HG03558 (cell line): ENCODE results near the gene NDUFAF2.
"Not testable (repeated sequence)": the region's sequence is repeated elsewhere in the genome, so short reads cannot be mapped to it uniquely, and the experiment has no call there.

ENCODE experiments used
- ATAC-seq: cut with Tn5 transposase; IDR thresholded peaks from one replicate; pipeline ENCODE4 v1.9.1; 2021; ENCODE audit warnings: moderate number of reproducible peaks; ENCODE audit not compliant: unreplicated experiment; ENCODE audit errors: extremely low read depth

The NDUFAF2 gene, protein sequence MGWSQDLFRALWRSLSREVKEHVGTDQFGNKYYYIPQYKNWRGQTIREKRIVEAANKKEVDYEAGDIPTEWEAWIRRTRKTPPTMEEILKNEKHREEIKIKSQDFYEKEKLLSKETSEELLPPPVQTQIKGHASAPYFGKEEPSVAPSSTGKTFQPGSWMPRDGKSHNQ

DNA sequence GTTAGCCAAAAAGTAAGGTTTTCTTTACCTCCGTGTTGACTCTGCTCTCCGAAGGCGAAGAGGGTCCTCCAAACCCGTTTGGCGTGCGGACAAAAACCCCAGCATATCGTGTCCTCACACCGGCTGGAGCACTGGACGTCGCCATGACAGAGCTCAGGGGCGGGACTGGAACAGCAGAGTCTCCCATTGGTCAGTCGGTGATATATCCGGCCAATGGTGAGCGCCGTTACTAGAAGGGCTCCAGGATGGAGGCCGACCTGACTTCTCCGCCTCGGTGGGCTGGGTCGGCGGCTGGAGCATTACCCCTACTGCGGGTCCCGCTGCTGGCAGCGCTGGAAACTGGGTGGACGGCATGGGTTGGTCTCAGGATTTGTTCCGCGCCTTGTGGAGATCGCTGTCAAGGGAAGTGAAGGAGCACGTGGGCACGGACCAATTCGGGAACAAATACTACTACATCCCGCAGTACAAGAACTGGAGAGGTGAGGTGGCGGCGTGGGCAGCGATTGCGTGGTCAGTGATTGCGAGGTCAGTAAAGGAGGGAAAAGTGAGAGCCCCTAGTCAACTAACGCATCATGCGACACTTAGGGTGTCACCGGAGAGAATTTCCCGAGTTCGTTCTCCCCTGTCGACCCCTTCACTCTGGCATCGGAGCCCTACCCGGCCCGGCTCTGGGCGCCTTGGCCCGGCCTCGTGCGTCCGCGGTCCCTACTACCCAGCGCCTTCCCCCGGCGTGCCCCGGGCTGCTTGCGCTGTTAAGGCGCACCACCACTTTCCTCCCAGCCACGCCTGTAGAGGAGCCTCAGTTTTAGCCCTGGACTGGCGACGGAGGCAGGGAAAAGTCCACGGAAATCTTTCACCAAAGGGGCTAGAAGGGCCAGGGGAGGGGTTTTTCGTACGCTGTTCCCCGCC, at the start of gene NDUFAF2, which contains the start of gene ERCC8:
NDUFAF2 (plus strand) TSS at position 302 of the 909 bp plus-strand sequence; CDS start at position 353, 51 bp downstream.
ERCC8 (minus strand) TSS at position 167 of the 909 bp plus-strand sequence; CDS start at position 105, 62 bp downstream.
- ATAC-seq = peak; percentile 99

DNA sequence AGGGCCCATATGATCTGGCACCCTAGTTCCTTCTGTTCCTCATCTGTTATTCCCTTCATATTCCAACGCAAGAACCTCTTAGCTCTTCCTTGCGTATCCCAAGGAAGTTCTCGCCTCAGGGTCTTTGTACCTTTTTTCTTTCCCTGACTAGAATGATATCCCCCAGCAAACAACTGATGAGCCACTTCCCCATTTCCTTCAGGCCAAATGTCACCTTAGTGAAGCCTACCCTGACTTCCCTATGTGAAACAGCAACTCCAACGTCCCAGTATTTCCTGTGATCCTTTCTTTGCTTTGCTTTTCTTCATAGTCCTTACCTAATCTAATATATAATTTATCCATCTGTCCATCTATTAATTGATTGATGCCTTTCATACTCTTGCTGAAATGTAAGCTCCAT, 48.0 kb upstream of the NDUFAF2 start:
- ATAC-seq = no peak

DNA sequence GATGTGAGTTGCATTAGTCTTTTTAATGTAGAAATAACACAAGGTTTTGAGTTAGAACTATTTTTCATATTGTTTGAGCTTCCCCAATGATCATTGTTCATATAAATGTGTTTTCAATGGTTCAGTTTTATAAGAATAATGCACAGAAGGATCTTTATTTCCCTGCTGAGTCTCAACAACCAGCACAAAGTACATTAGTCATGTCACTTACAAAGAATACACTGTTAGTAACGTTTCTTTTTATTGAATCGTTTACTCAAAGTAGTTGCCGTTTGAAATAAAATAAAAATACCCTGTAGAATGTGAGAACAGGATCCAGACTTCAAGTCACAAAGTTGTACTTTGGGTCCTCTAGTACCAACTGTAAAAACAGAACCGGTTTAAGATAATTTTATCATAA, 41.6 kb upstream of the NDUFAF2 start:
- ATAC-seq = no peak

DNA sequence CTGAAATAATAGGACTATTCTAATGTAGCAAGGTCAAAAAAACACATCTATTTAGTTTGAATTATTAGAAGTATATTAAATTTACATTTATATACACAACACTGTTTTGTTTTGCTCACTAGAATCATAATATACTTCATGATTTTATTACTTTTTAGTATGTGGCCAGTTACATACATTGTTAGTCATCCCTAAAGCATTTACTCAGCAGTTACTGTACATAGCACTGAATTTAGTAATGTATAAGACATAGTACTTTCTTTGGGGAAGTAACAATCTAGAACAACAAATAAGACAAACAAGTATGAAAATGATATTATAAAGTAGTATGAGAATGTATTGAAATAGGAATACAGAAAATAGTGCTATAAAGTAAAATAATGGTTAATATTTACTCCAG, 28.4 kb upstream of the NDUFAF2 start:
- no peak for ATAC-seq

DNA sequence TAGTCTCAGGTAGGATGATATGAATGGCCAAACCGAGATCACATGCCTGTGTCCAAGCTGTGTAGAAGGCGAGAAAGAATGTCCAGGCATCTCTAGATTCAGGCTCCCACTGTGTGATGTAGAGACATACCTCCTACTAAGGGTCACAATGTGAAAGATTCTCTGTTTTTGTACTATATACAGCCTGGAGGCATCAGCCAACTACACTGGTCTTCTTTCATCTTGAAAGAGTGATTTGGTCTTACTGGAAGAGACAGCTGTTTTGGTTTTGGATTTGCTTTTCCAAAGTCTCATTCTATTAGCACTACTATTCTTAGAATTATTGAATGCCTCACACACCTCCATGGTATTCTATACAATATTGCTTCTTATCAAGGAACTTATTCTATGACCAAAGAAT, 26.5 kb upstream of the NDUFAF2 start:
- no peak for ATAC-seq

DNA sequence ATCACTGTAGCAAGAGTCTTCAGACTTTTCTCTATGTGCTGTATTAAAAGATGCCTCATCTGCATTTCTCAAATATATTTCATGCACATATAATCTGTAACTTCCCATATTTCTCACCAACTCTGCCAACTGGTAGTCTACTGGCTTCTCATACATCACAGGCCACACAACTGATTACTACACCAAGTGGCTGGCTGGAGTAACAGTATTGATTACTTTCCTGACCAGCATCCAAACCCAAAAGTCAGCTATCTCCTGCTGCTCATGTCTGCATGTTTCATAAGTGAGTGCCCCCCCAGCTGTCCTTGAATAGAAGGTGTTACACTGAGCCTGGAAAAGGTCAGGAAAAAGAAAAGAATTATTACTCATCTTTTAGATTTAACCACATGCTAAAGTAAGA, 17.6 kb upstream of the NDUFAF2 start:
- no peak for ATAC-seq

DNA sequence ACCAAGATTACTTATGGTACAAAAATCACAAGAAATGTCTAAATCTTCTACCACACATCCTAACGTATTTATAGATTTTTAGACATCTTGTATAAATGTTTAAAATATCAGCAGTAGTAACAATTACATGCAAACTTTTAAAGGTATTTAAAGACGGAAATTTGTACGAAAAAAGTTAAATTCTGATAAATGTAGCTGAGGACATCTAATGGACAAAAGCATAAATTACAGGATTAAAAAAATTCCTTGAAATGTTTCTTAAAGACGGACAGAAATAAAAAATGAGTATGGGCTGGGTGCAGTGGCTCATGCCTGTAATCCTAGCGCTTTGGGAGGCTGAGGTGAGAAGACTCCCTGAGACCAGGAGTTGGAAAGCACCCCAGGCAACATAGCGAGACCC, 16.0 kb upstream of the NDUFAF2 start:
- no peak for ATAC-seq

DNA sequence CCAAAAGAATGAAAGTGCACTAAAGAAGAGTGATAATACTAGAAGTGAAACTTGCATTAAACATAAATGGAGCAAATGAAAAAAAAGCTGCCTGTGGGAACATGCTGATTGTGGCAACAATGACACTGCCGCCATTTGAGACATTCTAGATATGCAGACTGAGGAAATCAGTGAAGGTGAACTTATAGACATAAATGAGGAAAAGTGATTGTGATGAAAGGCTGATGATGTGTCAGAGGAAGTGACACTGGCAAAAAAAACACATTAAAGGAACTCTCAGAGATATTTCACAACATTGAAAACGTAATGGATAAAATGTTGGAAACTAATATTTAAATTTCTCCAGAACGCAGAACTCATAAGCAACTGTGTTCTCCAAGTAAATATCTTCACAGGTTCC, 1.4 kb upstream of the NDUFAF2 start:
- ATAC-seq = no peak

DNA sequence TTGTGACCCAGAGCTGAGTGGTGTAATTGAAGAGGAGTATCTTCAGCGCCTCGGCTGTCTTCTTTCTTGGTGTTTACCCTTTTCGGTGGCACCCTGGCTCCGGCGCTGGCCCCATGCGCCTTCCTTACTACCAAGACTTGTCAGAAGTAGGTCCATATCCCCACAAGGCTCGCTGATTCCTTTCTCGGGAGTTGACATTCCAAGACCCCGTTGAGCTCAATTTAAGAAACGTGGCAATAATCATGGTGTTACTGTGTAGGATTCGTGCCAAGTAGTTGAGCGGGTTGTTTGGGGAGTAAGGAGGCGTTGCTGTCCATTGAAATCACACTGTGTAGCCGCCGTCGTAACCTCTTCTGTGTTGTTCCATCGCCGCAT, 795 bp downstream of the NDUFAF2 start:
- peak; percentile 5 for ATAC-seq

DNA sequence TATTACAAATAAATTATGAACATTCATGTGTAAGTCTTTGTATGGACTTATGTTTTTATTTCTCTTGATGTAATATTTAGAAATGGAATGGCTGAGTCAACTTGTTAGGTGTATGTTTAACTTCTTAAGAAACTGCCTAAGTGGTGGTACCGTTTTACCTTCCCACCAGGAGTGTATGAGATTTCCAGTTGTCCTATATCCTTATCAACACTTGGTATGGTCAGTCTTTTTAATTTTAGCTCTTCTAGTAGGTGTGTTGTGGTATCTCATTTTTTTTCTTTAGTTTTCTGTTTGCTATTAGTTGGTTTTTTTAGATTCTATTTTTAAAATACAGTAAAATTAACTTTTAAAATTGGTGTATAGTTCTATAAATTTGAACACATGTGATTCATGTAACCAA, 3.7 kb downstream of the NDUFAF2 start:
- ATAC-seq = no peak

DNA sequence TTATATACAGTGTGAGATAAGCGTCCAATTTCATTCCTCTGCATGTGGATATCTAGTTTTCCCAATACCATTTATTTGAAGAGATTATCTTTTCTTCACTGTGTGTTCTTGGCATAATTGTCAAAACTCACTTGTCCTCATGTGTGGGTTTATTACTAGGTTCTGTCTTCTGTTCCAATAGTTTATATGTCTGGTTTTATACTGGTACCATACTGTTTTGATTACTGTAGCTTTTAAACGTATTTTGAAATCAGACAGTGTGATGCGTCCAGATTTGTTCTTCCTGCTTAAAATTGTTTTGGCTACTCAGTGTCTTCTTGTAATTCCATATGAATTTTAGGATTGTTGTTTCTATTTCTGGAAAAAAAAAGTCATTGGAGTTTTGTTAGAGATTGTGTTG, 10.2 kb downstream of the NDUFAF2 start:
- ATAC-seq = no peak

DNA sequence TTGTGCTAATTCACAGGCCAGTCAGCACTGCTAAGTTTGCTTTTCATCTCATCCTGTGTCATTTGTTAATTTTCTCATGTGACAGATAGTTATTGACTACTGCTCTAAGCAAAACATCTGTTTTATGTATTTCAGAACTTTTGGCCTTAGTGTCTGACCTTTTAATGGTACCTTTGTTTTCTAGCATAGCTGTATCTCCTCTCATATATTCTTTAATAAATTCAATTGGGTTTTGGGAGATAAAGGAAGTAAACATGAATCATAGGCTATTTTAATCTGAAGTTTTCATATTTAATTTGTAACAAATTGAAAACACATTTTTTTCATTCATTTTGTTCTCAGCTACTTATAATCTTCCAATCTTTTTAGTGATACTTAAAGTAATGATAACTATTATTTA, 13.1 kb downstream of the NDUFAF2 start:
- ATAC-seq = no peak

DNA sequence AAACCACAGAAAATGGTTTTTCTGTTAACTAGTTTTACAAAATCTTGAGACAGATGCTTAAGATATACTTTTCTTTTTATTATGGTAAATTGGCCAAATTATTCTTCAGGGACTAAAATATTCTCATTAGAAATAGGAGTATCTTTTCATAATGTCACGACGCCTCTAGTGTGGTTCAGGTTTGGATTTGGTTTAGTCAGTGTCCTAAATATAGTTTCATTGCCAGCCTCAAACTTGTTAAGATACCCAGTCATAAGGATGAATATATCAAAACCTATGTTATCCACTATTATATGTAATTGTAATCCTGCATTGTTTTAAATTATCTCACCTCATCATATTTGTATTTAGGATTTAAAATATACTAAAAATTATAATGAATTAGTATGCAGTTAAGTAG, 13.7 kb downstream of the NDUFAF2 start:
- ATAC-seq = no peak

DNA sequence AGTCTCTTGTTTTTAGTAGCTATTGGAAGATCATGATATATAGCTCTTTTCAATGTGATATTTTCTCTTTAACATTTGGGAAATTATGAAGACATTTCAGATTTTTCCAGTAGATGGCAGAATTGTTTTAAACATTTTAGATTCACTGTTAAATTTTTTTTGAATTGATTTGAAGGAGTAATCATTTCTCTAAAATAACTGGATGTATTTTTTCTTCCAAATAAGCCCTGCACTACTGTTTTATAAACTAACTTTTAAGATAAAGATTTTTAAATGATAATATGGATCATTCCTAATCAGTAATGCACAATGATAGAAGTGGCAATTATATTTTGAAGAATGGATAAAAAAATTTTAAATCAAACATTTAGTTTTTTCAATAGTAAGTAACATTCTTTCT, 14.2 kb downstream of the NDUFAF2 start:
- no peak for ATAC-seq

DNA sequence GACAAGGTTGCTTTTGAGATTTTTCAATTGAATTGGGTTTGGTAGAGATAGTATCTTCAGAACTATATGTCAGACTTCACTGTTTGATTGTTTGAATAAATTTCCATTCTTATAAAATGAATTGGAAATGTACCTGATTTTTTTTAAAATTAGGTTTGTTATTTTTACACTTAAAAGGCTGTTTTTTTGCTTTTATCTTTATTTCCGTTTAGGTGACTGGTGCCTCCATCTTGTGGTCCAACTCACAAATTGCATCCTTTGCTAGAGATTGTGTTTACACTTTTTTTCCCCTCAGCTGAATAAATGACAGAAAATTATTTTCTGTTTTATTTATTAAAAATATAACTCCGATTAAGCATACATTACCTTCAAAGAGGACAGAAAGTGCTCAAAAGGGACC, 15.6 kb downstream of the NDUFAF2 start:
- no peak for ATAC-seq

DNA sequence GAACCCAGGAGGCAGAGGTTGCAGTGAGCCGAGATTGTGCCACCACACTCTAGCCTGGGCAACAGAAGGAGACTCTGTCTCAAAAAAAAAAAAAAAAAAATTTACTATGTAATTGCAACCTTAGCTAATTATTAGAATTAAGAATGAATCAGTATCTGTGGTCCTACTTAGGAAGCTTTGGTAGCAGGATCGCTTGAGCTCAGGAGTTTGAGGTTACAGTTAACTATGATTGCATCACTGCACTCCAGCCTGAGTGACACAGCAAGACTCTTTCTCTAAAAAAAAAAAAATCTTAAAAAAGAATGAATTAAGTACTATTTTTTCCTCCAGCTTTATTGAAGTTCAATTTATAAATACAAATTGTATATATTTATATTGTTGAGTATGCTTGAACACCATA, 16.7 kb downstream of the NDUFAF2 start:
- ATAC-seq = no peak

DNA sequence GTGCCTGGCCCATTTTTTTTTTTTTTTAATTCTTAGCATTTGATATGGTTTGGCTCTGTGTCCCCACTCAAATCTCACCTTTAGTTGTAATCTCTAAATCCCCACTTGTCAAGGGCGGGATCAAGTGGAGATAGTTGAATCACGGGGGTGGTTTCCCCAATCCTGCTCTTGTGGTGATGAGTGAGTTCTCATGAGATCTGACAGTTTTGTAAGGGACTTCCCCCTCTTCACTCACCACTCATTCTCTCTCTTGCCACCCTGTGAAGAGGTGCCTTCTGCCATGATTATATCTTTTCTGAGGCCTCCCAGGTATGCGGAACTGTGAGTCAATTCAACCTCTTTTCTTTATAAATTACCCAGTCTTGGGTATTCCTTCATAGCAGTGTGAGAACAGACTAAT, 27.2 kb downstream of the NDUFAF2 start:
- ATAC-seq = no peak

DNA sequence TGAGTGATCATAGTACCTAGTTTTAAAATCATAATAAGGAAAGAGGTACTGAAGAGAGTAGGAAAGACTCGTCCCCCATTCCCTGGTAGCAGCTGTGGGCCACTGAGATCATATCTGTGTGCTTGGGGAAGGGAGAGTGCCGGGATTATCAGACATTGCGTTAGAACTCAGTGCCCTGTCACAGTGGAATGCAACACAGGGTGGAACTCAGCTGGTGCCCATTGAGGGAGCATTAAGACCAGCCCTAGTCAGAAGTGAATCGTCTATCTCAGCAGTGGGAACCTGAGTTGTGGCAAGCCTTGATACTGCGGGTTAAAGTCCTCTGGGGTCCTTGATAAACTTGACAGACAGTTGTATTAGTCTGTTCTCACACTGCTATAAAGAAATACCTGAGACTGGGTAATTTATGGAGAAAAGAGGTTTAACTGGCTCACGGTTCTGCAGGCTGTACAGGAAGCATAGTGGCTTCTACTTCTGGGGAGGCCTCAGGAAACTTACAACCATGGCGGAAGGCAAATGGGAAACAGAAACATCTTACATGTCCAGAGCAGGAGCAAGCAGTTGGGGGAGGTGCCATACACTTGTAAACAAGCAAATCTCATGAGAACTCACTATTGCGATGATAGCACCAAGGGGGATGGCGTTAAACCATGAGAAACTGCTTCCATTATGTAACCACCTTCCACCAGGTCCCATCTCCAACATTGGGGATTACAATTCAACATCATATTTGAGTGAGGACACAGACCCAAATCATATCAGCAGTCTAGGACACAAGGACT, 33.1 kb downstream of the NDUFAF2 start:
- no peak for ATAC-seq

DNA sequence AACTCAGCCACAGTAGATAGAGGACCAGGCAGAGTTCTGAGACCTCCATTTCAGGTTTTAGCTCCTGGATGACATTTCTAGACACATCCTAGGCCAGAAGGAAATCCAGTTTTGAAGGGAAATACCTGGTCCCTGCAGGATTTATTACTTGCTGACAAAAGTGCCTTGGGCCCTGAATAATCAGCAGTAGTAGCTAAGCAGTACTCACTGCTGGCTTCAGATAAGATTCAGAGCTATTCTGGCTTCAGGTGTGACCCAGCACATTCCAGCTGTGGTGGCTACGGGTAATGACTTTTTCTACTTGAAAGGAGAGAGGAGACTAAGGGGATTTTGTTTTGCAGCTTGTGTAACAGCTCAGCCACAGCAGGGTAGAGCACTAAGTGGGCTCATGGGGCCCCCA, 34.0 kb downstream of the NDUFAF2 start:
- no peak for ATAC-seq

DNA sequence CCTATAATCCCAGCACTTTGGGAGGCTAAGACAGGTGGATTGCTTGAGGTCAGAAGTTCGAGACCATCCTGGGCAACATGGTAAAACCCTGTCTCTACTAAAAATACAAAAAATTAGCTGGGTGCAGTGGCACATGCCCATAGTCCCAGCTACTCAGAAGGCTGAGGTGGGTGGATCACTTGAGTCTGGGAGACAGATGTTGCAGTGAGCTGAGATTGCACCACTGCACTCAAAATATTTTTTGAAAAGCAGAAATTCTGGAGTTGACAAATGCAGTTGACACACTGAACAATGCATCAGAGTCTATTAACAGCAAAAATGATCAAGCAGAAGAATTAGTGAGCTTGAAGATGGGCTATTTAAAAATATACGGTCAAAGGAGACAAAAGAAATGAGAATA, 35.5 kb downstream of the NDUFAF2 start:
- no peak for ATAC-seq

DNA sequence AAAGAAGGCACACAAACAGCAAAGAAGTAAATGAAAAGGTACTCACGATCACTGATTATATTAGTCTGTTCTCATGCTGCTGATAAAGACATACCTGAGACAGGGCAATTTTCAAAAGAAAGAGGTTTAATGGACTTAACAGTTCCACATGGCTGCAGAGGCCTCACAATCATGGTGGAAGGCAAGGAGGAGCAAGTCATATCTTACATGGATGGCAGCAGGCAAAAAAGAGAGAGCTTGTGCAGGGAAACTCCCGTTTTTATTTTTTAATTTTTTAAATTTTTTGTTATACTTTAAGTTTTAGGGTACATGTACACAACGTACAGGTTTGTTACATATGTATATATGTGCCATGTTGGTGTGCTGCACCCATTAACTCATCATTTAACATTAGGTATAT, 37.1 kb downstream of the NDUFAF2 start:
- ATAC-seq = not testable (repeated sequence)
